G401 (cell line): ENCODE measurements around the gene WDR12. TPM values are rescaled to one million over a fixed set of nuclear protein-coding genes. Genes with fewer than 3 reads are reported as not detected.
"Not testable (repeated sequence)": the region's sequence is repeated elsewhere in the genome, so short reads cannot be mapped to it uniquely, and the experiment has no call there.

Experiments
- DNase-seq: peaks from one replicate; pipeline ENCODE4 v3.0.0-alpha.2; 2015; ENCODE audit warnings: low spot score
- in situ Hi-C: cut with HindIII; loops from 2 replicates; pipeline ENCODE4 v1.10.0; 2016; ENCODE audit warnings: low sequenced_read_pairs, mixed read lengths
- total RNA-seq: library from RNA; depleted of rRNA; stranded (reverse); fragments of >200 nt; shearing (Covaris generic); gene quantifications from 2 replicates; pipeline ENCODE4 v1.2.3, GENCODE V29; 2014; rRNA removed

The WDR12 gene
- 43.6 and 112 TPM in 2 replicates for total RNA-seq

- in situ Hi-C loops: no loop called here
- peak; percentile 96 for DNase-seq
Measured at GRCh38 chr2:202911512-202912341, at the start of gene WDR12, which contains the start of gene CARF. Gene WDR12, minus strand, starts transcription at chr2:202911673. Its CDS starts 197 bp downstream, at chr2:202911476. Gene CARF, plus strand, starts transcription at chr2:202912275. Its CDS starts 29,628 bp downstream, at chr2:202941903.

DNA sequence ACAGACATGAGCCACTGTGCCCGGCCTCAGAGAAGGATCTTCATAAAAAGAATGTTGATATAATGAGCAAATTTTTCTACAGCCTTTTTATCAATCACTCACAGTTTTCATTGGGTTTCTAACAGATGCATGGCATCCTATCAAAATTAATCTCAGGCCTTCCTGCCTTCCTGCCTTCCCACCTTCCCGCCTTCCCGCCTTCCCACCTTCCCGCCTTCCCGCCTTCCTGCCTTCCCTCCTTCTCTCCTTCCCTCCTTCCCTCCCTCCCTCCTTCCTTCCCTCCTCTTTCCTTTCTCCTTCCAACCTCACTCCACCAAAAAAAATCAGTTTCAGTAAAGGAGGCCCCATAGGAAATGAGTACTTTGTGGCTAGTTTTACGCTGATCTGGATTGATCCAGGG is 49.1 kb upstream of the WDR12 start:
- no peak for DNase-seq
- in situ Hi-C loops: no loop called here

- in situ Hi-C loops: no loop called here
Measured at GRCh38 chr2:202950592-202950991, 39.1 kb upstream of the WDR12 start.

GRCh38 chr2:202949333-202949732 is 37.9 kb upstream of the WDR12 start:
- in situ Hi-C loops: not testable (repeated sequence)

More at GRCh38 chr2:202950592-202950991, 39.1 kb upstream of the WDR12 start:
- DNase-seq: no peak

GRCh38 chr2:202945497-202945896 is 34.0 kb upstream of the WDR12 start:
- DNase-seq: no peak
- in situ Hi-C loops: no loop called here

More at GRCh38 chr2:202949333-202949732, 37.9 kb upstream of the WDR12 start:
- not testable (repeated sequence) for DNase-seq

DNA sequence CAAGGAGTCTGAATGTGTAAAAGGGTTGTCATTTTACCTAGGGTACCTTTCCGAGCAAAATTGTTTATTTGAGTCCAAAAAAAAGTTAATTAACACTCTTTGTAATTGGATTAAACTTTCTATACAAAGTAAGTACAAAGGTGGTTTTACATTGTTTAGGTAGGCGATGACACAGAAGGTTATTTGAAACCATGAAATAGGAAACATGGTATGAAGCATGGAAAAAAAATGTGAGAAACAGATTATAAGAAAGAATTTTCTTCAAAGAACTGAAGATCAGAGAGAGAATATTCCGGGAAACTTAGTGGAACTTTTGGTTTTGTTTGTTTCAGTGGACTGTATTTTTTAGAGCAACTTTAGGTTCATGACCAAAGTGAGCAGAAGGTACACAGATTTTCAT is 33.3 kb upstream of the WDR12 start:
- in situ Hi-C loops: no loop called here
- DNase-seq: no peak

DNA sequence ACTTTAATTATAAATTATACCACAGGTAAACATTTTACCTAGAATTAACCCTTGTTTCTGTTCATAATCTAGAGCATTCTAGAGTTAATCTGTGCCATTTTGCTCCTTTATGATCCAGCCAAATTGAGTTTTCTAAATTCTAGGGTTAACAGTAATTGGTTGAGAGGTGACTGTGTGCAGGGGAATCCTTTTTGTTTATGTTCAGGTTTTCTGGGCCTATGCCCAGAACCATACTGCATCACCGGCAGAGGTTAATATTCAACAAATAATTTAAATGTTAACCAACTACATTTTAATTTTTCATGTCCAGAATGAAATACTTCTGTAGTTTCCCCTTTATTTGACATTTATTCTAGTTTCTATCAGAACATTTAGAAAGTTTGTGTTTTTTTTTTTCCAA is 32.9 kb upstream of the WDR12 start:
- DNase-seq: no peak
- in situ Hi-C loops: no loop called here

DNA sequence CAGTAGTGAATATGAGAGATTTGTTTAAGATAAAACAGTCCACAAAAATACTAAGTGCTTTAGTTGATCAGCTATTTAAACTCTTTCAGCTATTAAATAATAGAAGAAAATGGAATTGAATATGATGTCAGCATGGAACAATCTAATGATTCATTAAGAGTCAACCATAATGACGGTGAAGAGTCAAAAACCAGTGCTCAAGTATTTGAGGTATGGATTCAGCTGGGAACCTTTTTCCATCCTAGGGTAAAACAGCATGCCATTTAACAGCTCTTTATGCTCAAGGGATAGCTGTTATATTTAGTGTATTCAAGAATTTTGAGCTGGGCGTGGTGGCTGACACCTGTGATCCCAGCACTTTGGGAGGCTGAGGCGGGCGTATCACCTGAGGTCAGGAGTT is 30.3 kb upstream of the WDR12 start:
- DNase-seq: no peak
- in situ Hi-C loops: no loop called here

DNA sequence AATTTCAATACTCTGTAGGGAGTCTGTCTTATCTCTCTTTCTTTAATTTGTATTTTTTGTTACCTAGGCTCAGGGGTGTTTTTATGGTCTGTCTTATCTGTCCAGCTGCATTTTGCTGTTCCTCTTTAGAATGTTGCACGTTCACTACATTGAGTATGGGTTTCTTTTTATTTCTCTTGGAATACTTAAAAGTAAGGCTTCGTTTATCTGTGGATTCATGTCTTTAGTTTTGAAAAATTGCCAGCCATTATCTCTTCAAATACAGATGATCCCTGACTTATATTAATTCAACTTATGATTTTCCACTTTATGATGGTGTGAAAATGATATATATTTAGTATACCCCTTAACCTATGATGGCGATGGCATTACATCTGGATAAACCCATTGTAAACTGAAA is 27.5 kb upstream of the WDR12 start:
- in situ Hi-C loops: no loop called here
- DNase-seq: no peak

GRCh38 chr2:202934456-202934855 is 23.0 kb upstream of the WDR12 start:
- DNase-seq: no peak
- in situ Hi-C loops: no loop called here

GRCh38 chr2:202933958-202934357 is 22.5 kb upstream of the WDR12 start:
- no peak for DNase-seq
- in situ Hi-C loops: no loop called here

- DNase-seq: no peak
- in situ Hi-C loops: no loop called here
Measured at GRCh38 chr2:202933139-202933510, 21.7 kb upstream of the WDR12 start.

DNA sequence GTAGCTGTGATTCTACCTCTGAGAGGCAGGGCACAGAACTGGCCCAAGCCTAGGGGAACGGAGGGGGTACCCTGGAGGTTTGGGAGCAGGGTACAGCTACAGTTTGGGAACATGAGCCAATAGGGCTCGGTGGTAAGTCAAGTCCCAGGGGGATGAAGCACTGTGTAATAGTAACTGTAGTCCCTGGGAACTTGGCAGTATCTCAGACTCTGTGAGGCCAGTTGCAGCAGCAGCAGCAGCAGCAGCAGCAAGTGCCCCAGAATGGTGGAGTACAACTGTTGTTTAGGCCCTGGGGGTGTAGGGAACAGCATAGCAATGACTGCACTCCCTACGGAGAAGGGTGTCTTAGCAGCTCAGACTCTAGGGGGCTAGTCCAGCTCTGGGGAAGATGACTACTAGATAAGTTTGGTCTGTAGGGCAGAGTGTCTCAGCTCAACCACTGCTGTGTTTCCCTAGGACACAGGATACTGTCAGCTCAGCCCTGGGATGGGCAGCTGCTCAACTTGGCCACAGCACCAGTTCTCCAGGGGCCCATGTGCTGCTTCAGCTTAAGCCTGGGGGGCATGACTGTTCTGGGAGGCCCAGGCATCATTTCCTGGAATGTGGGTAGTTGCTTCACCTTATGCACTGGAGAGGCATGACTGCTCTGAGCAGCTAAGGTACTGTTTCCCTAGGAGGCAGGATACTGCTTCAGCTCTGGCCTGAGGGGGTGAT is 21.1 kb upstream of the WDR12 start:
- in situ Hi-C loops: no loop called here
- no peak for DNase-seq

DNA sequence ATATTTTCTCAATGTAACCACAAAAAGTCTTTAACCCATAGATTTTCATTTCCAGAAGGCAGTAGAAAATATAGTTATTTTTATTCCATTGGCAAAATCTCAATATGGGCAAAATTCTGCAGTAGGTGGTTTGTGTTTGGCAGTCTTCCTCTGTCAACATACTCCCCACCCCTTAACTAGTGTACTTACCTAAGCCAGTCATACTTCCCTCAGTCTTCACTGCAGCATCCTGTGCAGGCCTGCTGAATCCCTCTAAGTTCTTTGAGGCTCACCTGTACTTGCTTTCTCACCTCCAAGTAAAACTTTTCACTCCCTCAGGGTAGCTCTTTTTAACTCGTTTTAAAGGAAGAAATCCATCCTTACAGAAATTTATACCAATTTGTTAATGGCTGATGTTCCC is 7.4 kb upstream of the WDR12 start:
- in situ Hi-C loops: no loop called here
- DNase-seq: no peak

- DNase-seq: peak; percentile 12
- in situ Hi-C loops: not testable (repeated sequence)
Measured at GRCh38 chr2:202912342-202913201, 1.1 kb upstream of the WDR12 start.

DNA sequence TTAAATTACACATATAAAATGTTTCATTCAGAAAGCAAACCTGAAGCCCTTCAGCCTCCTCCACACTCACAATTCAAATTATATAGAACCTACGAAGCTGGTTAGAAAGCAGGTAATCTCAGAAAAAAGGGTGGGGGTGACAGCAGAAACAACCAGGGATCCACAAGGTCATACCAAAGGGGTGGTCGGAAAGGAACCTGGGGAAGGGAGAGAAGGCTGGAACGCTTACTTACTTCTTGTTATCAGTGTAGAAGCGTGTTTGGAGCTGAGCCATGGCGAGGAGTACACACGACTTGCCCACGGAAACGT is 316 bp downstream of the WDR12 start:
- DNase-seq: no peak

DNA sequence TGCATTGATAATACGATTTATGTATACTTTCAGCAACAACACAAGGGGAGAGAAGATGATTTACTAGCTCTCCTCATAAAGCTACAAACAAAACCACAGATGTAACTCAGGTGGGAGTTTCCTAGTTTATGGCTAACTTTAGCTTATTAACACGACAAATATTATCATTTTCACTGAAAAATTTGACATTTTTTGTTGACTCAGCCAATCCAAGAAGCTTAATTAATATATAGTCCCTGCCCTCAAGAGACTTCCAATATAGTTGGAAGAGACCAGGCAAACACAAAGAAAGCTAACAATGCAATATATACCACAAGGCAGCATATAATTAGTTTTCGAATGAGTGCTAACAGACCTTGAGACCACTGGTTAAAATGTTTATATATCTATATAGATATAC is 775 bp downstream of the WDR12 start:
- in situ Hi-C loops: no loop called here
- DNase-seq: no peak

More for the DNA sequence above, 316 bp downstream of the WDR12 start:
- in situ Hi-C loops: no loop called here

DNA sequence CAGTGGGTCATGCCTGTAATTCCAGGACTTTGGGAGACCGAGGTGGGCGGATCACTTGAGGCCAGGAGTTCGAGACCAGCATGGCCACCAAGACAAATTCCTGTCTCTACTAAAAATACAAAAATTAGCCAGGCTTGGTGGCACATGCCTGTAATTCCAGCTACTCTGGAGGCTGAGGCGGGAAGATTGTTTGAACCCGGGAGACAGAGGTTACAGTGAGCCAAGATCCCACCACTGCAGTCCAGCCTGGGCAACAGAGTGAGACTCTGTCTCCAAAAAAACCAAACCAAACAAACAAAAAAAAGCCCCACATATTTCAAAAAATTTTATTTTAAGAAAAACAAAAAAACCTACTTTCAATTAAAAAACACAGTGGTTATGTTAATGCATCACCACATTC is 1.2 kb downstream of the WDR12 start:
- DNase-seq, in situ Hi-C loops: not testable (repeated sequence)

DNA sequence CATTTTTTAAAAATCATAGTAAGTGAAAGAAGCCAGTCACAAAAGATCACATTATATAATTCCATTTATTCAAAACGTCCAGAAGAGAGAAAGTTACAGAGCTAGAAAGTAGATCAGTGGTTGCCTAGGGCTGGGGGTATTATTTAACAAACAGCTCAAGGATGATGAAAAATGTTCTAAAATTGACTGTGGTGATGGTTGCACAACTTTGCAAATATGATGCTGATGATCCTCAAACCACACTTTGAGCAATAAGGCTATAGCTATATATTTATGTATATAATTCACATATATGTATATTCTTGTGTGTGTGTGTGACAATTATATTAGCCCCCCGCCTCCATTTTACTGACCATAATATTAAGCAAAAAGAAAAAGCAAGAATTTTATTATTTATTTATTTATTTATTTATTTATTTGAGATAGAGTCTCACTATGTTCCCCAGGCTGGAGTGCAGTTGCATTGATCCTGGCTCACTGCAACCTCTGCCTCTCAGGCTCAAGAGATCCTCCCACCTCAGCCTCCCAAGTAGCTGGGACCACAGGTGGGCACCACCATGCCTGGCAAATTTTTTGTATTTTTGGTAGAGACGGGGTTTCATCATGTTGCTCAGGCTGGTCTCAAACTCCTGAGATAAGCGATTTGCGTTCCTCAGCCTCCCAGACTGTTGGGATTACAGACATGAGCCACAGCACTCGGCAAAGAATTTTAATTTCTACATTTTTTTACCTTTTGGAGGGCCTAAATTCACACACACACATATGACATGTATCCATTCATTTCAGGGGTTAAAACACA is 1.9 kb downstream of the WDR12 start:
- in situ Hi-C loops: no loop called here
- no peak for DNase-seq
